ENCODE measurements around the gene SLC22A1. TPM values are rescaled to one million over a fixed set of nuclear protein-coding genes. Genes with fewer than 3 reads are reported as not detected.

SLC22A1 gene
- total RNA-seq, 1 experiment from 2014 or later: 0.39 TPM

GRCh38 chr6:160088069-160088783, 33.4 kb upstream of the SLC22A1 start:
- Mint-ChIP-seq H3K27ac (no peak overlapping the region; a peak in 2 of 7 replicates), H3K36me3 (ENCODE audit: insufficient read depth in 1 of 3, low read depth in 3 of 3) (peaks cover 59 to 87% (median 79%) of the 10 kb centered on the region in 3 experiments; a peak in 6 of 7 replicates)
- H3K23ac ChIP-seq (ENCODE audit: insufficient read length, low read depth, low read length): no peak overlapping the region

More at GRCh38 chr6:160088069-160088783, 33.4 kb upstream of the SLC22A1 start:
- no peak overlapping the region for H4K5ac ChIP-seq (ENCODE audit: insufficient read length, low read depth, low read length)
- no peak overlapping the region for H2BK15ac ChIP-seq (ENCODE audit: low read depth, low read length)
- H3K4ac ChIP-seq (ENCODE audit: low read depth, low read length): no peak overlapping the region
- DNase-seq: peak; percentile 44
- H3K18ac ChIP-seq (ENCODE audit: insufficient read length, low read depth, low read length): no peak overlapping the region
- no peaks in the 10 kb centered on the region for H3K9me3 ChIP-seq (ENCODE audit: control insufficient read depth, low read depth, low read length)
- Mint-ChIP-seq H3K4me1 (no peaks in the 10 kb centered on the region), H3K4me3 (no peak overlapping the region), H3K27me3 (ENCODE audit: low read depth) (no peaks in the 10 kb centered on the region), H3K9me3 (no peaks in the 10 kb centered on the region)
- no peak overlapping the region for H2AK5ac ChIP-seq (ENCODE audit: insufficient read length, low read length)
- peak; percentile 76 for TF ChIP-seq CTCF (conservative IDR thresholded peaks at IDR 0.05)
- H3K23me2 ChIP-seq (ENCODE audit: insufficient read length, low read depth, low read length, poor library complexity, severe bottlenecking): no peaks in the 10 kb centered on the region
- H2BK5ac ChIP-seq (ENCODE audit: insufficient read length, low read length): no peak overlapping the region
- no peak overlapping the region for H2BK20ac ChIP-seq (ENCODE audit: low read depth, low read length, poor library complexity, severe bottlenecking)
- no peaks in the 10 kb centered on the region for H3K79me1 ChIP-seq (ENCODE audit: insufficient read depth, low read depth, low read length, poor library complexity, severe bottlenecking)
- H3K9ac ChIP-seq (ENCODE audit: extremely low read depth, insufficient read length, low read length): no peak overlapping the region
- no peaks in the 10 kb centered on the region for H3K27me3 ChIP-seq (ENCODE audit: insufficient read depth, low read length)
- H3K79me2 ChIP-seq (ENCODE audit: insufficient read depth, low read length): no peaks in the 10 kb centered on the region
- no peak overlapping the region for H3K4me2 ChIP-seq (ENCODE audit: insufficient read depth, insufficient read length, low read length)
- H2BK12ac ChIP-seq (ENCODE audit: insufficient read length, low read depth, low read length): no peak overlapping the region
- H2AFZ ChIP-seq (ENCODE audit: low read length): no peak overlapping the region
- no peak overlapping the region for H4K91ac ChIP-seq (ENCODE audit: insufficient read length, low read depth, low read length)
- no peaks in the 10 kb centered on the region for H4K20me1 ChIP-seq (ENCODE audit: control insufficient read depth, insufficient read depth, insufficient read length)
- no peak overlapping the region for H3K56ac ChIP-seq (ENCODE audit: insufficient read length, low read depth, low read length)
- H3K27ac ChIP-seq (ENCODE audit: insufficient read length, low read depth, low read length): no peak overlapping the region
- H3K14ac ChIP-seq (ENCODE audit: insufficient read depth, low read length): no peak overlapping the region
- no CpG with 5 or more reads among the region's 13 CpGs for WGBS (ENCODE audit: extremely low coverage, insufficient read length, low lambda C conversion rate)
- H3T11ph ChIP-seq (ENCODE audit: low read length): no peak overlapping the region
- H2BK120ac ChIP-seq (ENCODE audit: low read depth, low read length, poor library complexity, severe bottlenecking): no peak overlapping the region
- no peak overlapping the region for H4K8ac ChIP-seq (replicated peaks; ENCODE audit: insufficient read length, low read depth, low read length)
- H3K4me1 ChIP-seq (ENCODE audit: insufficient read depth, low read length): no peaks in the 10 kb centered on the region

All from H9 (cell line).